Raji (cell line): ENCODE results near the gene CEACAM6.

Experiments used
- POLR2A ChIP-seq: IDR thresholded peaks from 2 replicates; pipeline ENCODE4 v1.6.1; 2011; ENCODE audit warnings: low read depth, low read length, control low read depth; ENCODE audit not compliant: insufficient read depth

Gene CEACAM6

DNA sequence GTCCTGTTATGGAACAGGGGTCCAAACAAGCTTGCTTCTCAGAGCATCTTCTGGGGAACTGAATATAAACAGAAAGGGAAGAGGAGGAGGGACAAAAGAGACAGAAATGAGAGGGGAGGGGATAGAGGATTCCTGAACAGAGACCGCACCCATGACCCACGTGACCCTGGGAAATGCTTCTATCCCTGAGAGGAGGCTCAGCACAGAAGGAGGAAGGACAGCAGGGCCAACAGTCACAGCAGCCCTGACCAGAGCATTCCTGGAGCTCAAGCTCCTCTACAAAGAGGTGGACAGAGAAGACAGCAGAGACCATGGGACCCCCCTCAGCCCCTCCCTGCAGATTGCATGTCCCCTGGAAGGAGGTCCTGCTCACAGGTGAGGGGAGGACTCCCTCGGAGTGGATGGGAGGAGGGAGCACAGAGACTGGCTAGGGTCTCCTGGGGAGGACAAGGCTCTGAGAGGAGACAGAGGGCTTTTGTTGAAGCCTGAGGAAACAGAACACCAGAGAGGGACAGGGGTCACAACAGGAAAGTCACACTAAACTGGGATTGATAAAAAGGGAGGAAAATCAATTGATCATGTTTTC lies at the start of gene CEACAM6:
TSS of gene CEACAM6 (plus strand) at position 203 of the 586 bp plus-strand sequence. CDS start at position 312, 109 bp downstream.
- TF ChIP-seq POLR2A: no peak

DNA sequence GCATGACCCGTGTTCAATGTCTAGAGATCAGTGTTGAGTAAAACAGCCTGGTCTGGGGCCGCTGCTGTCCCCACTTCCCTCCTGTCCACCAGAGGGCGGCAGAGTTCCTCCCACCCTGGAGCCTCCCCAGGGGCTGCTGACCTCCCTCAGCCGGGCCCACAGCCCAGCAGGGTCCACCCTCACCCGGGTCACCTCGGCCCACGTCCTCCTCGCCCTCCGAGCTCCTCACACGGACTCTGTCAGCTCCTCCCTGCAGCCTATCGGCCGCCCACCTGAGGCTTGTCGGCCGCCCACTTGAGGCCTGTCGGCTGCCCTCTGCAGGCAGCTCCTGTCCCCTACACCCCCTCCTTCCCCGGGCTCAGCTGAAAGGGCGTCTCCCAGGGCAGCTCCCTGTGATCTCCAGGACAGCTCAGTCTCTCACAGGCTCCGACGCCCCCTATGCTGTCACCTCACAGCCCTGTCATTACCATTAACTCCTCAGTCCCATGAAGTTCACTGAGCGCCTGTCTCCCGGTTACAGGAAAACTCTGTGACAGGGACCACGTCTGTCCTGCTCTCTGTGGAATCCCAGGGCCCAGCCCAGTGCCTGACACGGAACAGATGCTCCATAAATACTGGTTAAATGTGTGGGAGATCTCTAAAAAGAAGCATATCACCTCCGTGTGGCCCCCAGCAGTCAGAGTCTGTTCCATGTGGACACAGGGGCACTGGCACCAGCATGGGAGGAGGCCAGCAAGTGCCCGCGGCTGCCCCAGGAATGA lies 48.4 kb upstream of the CEACAM6 start:
- no peak for TF ChIP-seq POLR2A

DNA sequence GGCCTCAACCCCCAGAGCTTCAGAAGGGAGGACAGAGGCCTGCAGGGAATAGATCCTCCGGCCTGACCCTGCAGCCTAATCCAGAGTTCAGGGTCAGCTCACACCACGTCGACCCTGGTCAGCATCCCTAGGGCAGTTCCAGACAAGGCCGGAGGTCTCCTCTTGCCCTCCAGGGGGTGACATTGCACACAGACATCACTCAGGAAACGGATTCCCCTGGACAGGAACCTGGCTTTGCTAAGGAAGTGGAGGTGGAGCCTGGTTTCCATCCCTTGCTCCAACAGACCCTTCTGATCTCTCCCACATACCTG lies 47.9 kb upstream of the CEACAM6 start:
- TF ChIP-seq POLR2A: no peak

DNA sequence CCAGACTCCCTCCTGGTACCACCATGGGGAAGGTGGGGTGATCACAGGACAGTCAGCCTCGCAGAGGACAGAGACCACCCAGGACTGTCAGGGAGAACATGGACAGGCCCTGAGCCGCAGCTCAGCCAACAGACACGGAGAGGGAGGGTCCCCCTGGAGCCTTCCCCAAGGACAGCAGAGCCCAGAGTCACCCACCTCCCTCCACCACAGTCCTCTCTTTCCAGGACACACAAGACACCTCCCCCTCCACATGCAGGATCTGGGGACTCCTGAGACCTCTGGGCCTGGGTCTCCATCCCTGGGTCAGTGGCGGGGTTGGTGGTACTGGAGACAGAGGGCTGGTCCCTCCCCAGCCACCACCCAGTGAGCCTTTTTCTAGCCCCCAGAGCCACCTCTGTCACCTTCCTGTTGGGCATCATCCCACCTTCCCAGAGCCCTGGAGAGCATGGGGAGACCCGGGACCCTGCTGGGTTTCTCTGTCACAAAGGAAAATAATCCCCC lies 47.4 kb upstream of the CEACAM6 start:
- TF ChIP-seq POLR2A: no peak

DNA sequence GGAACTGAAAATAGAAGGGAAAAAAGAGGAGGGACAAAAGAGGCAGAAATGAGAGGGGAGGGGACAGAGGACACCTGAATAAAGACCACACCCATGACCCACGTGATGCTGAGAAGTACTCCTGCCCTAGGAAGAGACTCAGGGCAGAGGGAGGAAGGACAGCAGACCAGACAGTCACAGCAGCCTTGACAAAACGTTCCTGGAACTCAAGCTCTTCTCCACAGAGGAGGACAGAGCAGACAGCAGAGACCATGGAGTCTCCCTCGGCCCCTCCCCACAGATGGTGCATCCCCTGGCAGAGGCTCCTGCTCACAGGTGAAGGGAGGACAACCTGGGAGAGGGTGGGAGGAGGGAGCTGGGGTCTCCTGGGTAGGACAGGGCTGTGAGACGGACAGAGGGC lies 46.8 kb upstream of the CEACAM6 start, which contains the start of gene CEACAM5:
TSS of gene CEACAM5 (plus strand) at position 146 of the 400 bp plus-strand sequence. CDS start at position 252, 106 bp downstream.
- no peak for TF ChIP-seq POLR2A

DNA sequence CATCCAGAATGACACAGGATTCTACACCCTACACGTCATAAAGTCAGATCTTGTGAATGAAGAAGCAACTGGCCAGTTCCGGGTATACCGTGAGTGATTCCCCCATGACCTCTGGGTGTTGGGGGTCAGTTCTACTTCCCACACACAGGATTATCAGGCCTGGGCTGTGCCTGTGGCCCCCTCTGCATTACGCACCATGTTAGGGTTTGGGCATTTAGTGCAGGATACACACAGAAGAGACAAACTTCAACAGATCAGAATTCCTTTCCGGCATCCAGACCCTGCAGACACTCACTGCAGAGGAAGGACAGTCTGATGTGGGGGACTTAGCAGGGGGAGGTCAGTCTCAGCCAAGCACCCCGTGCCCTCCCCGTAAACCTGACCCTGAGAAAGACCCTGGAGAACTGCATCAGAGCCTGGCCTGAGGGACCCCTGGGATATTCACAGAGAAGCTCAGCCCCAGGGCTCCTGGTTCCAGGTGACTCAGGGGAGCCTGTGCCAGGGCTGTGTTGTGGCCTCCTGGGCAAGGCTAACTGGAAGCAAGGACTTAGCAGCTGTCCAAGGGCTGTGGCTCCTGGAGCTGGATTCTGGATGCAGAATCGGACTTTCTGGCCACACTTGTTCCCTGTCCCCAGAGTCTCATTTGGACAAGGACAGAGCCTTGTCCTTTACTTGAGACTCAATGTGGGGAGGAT lies 45.2 kb upstream of the CEACAM6 start:
- no peak for TF ChIP-seq POLR2A

DNA sequence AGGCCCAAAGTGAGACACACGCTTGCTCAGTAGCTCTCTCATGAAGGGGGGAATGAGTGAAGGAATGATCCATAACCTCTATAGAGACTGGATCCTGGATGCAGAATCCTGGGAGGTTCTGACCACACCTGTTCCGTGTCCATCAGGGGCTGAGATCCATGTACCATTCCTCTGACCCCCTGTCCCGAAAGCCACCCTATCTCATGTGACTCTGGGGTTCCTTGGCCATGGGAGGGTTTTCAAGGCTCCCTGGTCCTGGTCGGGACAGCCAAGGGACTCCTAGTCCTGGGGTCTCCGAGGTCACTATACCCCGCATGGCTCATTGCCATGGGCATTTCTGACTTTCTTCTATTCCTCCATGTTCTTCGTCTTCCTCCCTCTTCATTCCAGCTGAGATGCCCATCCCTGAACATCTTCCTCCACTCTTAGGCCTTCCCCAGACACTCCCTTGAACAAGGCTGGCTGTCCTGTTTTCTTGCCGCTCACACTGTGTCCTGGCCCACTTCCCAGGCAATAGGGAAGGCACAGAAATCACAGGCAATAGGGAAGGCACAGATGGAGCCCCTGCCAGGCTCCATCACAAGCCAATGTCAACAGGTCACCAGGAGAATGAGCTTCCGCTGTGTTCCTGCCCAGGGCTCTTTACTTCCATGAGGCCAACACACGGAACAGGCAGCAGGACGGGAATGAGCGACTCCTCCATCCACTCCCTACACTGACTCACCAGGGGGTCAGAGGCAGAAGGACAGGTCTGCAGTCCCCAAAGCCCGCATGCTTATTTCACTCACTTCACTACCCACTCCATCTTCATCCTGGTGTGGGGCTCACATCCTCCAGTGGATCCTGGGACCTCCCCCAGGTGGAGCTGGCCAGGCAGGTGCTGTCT lies 43.7 kb upstream of the CEACAM6 start:
- no peak for TF ChIP-seq POLR2A

DNA sequence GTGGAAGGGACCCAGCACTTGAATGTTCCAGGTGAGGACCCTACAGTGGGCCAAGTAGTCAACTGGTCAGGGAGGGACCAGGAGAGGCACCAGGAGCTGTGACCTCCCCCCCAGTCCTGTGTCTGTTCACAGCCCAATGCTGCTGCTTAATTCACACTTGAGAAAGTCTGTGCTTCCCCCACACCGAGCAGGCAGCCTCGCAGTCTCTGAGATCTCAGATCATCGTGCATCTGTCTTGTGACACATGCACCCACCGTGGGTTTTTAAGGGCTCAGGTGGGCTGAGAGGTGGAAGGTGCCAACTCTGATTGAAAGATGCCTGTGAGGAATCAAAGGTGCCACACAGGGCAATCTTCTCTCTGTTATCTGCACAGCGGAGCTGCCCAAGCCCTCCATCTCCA lies 40.7 kb upstream of the CEACAM6 start:
- no peak for TF ChIP-seq POLR2A

DNA sequence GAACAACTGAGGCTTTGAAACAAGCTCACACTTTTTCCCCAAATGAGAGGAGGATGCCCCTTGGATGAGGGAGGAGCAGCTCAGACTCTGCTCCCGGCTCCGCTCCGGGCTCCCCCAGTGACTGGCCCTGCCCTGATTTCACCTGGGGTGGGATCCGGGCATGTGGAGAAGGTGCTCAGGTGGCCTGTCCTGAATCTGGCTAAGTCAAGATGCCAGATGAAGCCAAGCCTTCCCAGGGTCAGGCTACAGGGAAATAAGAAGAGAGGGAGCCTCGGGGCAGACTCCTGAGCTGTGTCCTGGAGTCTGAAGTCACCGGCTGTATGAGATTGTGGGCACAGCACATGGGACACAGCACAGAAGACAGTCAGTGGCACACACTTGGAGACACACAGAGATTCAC lies 36.6 kb upstream of the CEACAM6 start:
- no peak for TF ChIP-seq POLR2A

DNA sequence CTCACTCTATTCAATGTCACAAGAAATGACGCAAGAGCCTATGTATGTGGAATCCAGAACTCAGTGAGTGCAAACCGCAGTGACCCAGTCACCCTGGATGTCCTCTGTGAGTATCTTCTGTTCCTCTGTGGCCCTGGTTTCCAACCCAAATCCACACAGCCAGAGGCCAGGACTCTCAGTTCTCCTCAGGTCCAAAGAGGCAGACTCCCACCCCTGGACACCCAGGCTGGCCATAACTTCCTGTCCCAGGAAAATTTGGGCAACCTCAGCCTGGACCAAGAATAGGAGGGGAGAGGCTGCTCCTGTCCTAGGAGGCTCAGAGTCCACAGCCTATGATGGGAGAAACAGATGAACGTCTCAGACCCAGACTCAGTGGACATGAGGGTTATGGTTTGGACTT lies 35.2 kb upstream of the CEACAM6 start:
- no peak for TF ChIP-seq POLR2A

DNA sequence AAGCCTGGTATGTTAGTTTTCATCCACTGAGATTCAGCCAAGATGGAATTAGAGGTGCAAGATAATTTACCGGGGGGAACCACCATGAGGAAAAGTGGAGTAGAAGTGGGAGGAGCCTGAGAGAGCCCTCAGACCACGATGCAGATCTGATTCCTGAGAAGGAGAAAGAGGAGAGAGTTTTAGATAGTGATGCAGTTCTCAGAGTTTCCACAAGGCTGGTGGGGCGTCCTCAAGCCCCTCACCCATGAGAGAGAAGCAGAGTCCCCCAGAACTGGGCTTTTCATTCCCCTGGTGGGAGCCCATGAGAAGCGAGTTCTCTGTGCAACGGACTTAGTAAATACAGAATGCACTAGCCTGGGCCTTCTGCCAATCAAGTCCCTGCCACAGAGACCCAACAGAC lies 28.8 kb upstream of the CEACAM6 start:
- TF ChIP-seq POLR2A: no peak

DNA sequence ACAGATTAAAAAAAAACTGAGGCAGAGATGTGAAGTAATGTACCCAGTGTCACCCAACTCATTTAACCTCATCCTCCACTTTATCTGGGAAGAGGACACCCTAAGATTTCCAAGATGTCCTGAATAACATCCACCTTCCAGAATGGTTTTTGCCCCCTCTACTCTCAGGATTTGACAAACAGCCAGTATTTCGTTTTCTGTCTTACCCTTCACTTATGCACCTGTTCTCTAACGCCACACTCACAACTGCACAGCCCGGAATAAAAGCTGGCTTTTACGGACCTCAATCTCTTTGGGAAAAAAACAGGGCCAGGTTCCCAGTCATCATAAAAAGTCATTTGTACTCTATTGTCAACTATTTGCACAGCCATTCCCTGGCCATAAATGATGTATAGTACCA lies 21.2 kb upstream of the CEACAM6 start:
- no peak for TF ChIP-seq POLR2A

DNA sequence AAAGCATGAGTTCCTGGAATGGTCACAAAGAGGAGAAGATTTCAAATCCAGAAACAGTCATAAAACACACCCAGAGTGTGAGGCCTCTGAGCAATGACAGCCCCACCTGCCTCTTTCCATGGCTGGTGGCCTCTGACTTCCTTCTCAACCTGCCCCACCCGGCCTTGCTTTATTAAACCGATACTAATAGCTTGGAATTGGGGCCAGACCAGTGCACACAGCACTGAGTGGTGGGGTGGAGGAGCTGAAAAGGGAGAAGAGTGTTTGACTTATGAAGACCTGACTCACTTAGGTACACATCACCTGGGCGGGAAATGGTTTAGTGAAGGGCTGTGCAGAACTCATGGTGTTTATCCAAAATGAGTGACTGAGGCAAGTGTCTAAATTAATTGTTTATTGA lies 20.7 kb upstream of the CEACAM6 start:
- no peak for TF ChIP-seq POLR2A

DNA sequence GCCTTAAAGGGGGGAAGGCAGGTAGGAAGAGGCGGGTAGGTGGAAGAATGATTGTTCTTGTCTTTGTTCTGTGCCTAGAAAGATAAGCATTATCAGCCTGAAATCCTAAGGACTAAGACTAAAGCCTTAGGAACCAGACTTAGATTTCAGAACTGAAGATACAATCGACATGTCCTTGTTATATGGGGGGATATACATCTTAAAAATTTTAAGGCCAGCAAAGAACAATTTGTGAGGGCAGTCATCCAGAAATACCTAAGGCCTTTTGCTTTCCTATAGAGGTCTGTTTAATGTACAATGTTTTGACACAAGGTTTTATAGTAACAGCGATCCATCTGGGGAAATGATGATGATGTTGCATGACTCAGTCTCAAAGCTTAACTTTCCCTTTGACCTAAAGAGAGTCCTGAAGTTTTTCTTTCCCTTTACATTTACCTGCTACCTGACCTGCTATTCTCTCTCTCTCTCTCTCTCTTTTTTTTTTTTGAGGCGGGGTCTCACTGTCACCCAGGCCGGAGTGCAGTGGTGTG lies 20.2 kb upstream of the CEACAM6 start:
- no peak for TF ChIP-seq POLR2A

DNA sequence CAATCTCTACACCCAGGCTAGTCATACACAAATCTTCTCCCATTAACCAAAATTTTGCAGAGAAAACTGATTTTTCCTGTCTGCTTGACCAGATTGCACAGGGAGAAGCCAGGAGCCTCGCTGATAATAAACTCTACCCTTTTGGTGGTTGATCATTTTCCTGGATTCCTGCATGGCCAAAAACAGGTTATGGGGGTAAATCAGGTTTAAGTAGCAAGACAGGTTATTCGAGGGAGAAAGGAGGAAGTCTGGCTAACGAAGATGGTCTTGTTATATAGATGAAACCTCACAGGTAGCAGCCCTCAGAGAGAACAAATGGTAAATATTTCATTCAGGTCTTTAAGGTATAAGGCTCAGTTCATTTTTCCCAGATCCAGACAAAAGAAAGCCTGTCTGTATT lies 16.0 kb upstream of the CEACAM6 start:
- no peak for TF ChIP-seq POLR2A
